IPS-18c (cell line): ENCODE measurements around the gene ZNF98.

ENCODE experiments used
- H3K4me3 ChIP-seq: 2 replicates; pipeline ENCODE4 v1.7.0; 2013; ENCODE audit warnings: low read depth, mild to moderate bottlenecking, low read length, moderate library complexity; ENCODE audit not compliant: insufficient read depth
- H3K9me3 ChIP-seq: one replicate; pipeline ENCODE4 v1.6.1; 2013; ENCODE audit warnings: mild to moderate bottlenecking, low read length, moderate library complexity; ENCODE audit not compliant: control insufficient read depth, insufficient read depth

ZNF98 gene

DNA sequence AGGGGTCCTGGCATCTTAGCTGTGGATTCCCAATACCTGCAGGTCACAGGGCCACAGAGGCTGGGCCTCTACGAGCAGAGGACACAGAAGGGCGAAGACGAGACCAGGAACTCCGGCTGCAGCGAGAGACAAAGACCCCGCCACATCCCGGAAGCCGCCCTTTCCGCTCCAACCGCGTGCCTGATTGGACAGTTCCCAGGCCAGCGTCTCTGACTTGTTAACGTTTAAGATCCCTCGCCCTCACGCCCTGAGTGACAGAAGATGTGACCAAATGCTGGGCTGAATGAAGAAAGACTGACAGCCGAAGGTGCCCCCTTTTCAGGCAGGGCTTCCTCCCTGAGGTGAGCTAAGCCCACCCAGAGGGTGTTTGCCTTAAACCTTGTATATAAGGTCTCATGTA lies at the start of gene ZNF98:
ZNF98 (minus strand) TSS at position 136 of the 400 bp plus-strand sequence; CDS start at position 14, 122 bp downstream.
- H3K4me3 ChIP-seq, result peak within 1 kb of the TSS; percentile 15
- H3K9me3 ChIP-seq, result peaks cover 28% of the 10 kb centered on the region

DNA sequence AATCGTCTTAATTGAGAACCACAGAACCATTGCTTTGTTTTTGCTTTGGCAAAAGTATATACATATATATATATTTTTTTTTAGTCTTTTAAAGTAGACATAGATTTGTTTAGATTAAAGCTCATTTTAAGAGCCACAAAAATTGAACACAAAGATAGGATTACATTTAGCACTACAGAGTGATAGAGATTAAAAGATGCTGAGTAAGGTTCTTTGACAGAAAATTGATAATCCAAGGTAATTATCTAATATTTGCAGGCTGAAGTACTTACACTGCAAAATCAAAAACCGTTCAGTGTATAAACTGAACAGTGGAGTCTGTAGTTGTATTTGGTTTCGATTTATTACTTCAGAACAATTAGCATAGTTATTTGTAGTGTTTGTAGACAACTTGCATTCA lies 24.5 kb upstream of the ZNF98 start:
- H3K9me3 ChIP-seq, result peaks cover 12% of the 10 kb centered on the region
- no peak overlapping the region for H3K4me3 ChIP-seq

DNA sequence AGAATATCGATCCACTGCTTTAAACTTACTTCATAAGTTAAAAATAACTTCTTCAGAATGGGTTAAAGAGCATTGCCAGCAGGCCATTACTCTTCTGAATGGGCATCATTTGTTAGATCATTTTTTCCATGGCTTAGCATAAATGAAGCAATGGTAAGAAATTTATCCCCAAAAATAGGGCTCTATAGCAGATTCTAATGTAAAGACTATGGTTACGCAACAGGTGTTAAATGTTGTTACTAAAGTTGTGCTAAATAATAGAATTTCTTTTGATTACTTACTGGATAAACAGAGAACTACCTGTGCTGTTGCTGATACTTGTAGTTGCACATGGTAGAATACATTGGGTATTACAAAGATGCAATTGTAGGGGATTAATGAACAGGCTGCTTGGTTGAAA lies 15.9 kb upstream of the ZNF98 start:
- H3K9me3 ChIP-seq, result peaks cover 9% of the 10 kb centered on the region

GRCh38 chr19:22427960-22428913 lies 6.1 kb upstream of the ZNF98 start:
- Histone ChIP-seq H3K4me3 (0 out of 2 replicates have a peak overlapping the region, but pooled peaks have one; percentile 15), H3K9me3 (peaks cover 31% of the 10 kb centered on the region)

More for the DNA sequence above, 15.9 kb upstream of the ZNF98 start:
- H3K4me3 ChIP-seq, result no peak overlapping the region

GRCh38 chr19:22427547-22427946 lies 5.4 kb upstream of the ZNF98 start:
- Histone ChIP-seq H3K4me3 (no peak overlapping the region), H3K9me3 (peaks cover 28% of the 10 kb centered on the region)

GRCh38 chr19:22426901-22427300 lies 4.8 kb upstream of the ZNF98 start:
- Histone ChIP-seq H3K9me3 (peaks cover 28% of the 10 kb centered on the region), H3K4me3 (no peak overlapping the region)

DNA sequence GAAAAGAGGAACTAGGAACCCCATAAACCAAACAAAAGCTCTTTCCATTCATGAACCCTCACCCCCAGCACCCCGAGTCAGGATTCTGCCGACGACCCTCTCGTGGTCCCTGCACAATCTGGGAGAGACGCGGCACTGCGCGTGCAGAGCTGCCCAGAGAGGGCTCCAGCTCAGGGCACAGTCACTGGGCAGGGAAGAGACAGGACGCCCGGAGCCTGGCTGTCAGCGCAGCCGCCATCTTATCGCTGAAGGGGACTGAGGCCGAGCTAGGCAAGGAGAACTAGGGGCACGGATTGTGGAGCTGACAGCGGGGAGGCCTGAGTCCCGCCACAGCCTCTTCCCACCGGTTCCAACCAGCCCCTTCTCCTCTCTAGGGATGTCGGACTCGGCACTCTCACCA lies 349 bp downstream of the ZNF98 start:
- Histone ChIP-seq H3K9me3 (peaks cover 28% of the 10 kb centered on the region), H3K4me3 (peak overlapping the region; percentile 15)

DNA sequence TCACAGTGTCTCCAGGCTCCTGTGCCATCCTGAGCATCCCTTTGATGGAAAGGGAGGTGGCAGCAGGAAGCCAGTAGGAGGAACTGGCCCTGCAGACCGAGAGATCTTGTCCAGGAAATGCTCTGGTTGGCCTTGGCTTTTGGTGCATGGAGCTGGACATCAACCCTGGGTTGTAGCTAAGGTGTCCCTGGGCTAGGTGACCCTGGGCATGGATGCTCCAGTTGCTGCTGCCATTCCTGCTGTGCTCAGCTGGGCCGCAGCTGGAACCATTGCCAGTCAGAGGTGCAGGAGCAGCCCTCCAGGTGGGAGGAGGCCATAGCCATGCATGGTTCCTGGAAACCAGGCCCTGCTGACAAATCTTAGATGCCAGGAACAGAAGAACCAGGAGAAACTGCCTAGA lies 67.5 kb downstream of the ZNF98 start:
- no peak overlapping the region; the same call in 1 of the 2 replicates for H3K4me3 ChIP-seq
- H3K9me3 ChIP-seq, result peaks cover 11% of the 10 kb centered on the region
